Measurements from ENCODE around the gene HMGCS2.

Gene HMGCS2

DNA sequence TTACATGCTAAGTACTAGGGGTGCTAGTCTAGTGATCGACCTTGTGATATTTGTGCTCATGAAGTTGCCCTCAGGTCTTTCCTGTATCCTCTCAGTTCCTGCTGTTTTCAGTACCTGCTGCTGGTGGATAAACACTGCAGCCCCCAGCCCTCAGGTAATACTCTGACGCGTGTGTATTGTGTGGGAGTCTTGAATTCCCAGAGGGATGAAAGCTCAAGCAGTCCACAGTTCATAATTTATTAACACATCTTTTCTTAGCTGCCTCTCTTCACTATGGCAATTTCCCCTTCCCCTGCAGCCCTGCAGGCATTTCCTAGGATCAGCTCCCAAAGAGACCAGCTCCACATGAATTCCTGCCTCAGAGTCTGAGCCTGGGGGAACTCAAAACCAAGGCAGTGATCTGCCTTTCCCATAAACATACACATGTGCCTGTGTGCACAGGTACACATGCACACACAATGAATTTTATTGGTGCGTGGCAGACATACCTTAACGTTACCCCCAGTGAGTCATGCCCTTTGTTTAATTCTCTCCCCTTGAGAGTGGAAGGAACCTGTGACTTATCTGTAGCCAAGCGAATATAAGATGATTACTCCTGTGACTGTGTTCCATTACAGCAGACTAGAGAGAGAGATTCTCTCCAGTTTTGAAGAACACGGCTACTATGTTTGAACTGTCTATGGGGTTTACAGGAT lies 14.1 kb upstream of the HMGCS2 start:
- Histone ChIP-seq H3K4me3 (ENCODE audit: insufficient read length, low read depth) (no peak overlapping the region), H3K27me3 (ENCODE audit: insufficient read depth, insufficient read length) (no peaks in the 10 kb centered on the region), H3K4me1 (ENCODE audit: insufficient read depth, insufficient read length) (no peaks in the 10 kb centered on the region), H3K36me3 (ENCODE audit: insufficient read depth, insufficient read length, low read length) (no peaks in the 10 kb centered on the region), H3K9ac (ENCODE audit: insufficient read length, low read depth) (no peak overlapping the region), H3K9me3 (ENCODE audit: insufficient read depth, low read length) (0 out of 2 replicates have a peak, but pooled peaks cover 3% of the 10 kb centered on the region)
- no peak for TF ChIP-seq SUZ12 (IDR thresholded peaks at IDR 0.05; ENCODE audit: extremely low read depth, insufficient read depth, insufficient read length)
- TF ChIP-seq ZNF274 (IDR thresholded peaks at IDR 0.05; ENCODE audit: low read depth, low read length) = no peak
- no peak for TF ChIP-seq YY1 (IDR thresholded peaks at IDR 0.05; ENCODE audit: insufficient read depth, insufficient read length)
- no peak for DNase-seq (ENCODE audit: low read depth, low spot score)

DNA sequence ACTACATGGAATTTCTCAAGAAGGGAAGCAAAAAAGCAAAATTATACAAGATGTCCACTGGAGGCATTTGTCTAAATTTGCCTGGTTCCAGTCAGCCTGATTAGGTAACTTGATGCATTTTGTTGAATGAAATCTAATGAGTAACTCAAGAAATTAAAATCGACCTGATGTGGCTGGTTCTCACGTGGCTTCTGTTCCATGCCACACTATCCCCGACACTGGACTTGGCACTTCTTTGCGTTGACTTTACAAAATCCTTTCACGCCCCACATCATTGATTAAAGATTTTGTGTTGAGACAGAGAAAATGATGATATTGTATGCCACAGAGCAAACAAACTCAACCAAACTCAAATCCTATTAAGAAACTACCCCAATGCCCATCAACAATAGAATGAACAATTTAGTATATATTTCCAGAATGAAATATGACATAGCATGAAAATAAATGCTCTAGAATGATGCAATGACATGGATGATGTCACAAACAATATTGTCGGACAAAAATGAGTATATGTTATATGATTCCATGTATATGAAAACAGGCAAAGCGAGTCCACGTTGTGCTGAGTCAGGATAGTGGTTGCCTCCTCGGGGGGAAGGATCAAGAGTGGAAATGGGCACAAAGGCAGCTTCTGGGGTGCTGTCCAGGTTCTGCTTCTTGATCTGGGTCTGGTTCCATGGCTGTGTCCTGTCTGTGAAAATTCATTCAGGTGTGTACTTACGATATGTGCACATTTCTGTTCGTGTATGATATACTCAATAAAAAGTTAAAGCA lies 12.9 kb upstream of the HMGCS2 start:
- H3K4me3 ChIP-seq (ENCODE audit: insufficient read length, low read depth) = no peak overlapping the region
- H3K27me3 ChIP-seq (ENCODE audit: insufficient read depth, insufficient read length) = no peaks in the 10 kb centered on the region
- no peaks in the 10 kb centered on the region for H3K4me1 ChIP-seq (ENCODE audit: insufficient read depth, insufficient read length)
- H3K9ac ChIP-seq (ENCODE audit: insufficient read length, low read depth) = no peak overlapping the region
- no peak for DNase-seq (ENCODE audit: low read depth, low spot score)
- no peaks in the 10 kb centered on the region for H3K36me3 ChIP-seq (ENCODE audit: insufficient read depth, insufficient read length, low read length)
- 0 out of 2 replicates have a peak, but pooled peaks cover under 1% of the 10 kb centered on the region for H3K9me3 ChIP-seq (ENCODE audit: insufficient read depth, low read length)
- TF ChIP-seq ZNF274 (IDR thresholded peaks at IDR 0.05; ENCODE audit: low read depth, low read length) = no peak
- no peak for TF ChIP-seq YY1 (IDR thresholded peaks at IDR 0.05; ENCODE audit: insufficient read depth, insufficient read length)
- TF ChIP-seq SUZ12 (IDR thresholded peaks at IDR 0.05; ENCODE audit: extremely low read depth, insufficient read depth, insufficient read length) = no peak

DNA sequence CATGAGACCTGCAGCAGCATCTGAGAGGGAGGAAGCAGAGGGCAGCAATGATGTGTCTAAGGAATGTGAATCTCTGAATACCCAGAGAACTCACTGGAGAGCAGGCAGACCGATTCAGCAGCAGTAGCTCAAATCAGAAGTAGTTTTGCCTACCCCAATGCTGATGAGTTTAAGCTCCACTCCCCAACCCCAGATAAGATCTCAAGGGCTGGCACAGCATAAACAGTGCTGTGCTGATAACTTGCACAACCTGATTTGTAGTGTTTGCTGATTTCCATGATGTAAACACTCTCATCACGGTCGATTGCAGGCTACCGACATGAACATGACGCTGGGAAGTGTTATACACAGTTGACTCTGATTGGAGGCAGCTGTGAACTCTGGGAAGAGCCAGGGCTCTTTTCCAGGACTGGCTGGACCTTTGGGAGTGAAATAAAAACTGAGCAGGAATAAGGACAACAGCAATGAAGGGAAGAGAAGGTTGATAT lies 11.2 kb upstream of the HMGCS2 start:
- H3K4me1 ChIP-seq (ENCODE audit: insufficient read depth, insufficient read length) = no peaks in the 10 kb centered on the region

DNA sequence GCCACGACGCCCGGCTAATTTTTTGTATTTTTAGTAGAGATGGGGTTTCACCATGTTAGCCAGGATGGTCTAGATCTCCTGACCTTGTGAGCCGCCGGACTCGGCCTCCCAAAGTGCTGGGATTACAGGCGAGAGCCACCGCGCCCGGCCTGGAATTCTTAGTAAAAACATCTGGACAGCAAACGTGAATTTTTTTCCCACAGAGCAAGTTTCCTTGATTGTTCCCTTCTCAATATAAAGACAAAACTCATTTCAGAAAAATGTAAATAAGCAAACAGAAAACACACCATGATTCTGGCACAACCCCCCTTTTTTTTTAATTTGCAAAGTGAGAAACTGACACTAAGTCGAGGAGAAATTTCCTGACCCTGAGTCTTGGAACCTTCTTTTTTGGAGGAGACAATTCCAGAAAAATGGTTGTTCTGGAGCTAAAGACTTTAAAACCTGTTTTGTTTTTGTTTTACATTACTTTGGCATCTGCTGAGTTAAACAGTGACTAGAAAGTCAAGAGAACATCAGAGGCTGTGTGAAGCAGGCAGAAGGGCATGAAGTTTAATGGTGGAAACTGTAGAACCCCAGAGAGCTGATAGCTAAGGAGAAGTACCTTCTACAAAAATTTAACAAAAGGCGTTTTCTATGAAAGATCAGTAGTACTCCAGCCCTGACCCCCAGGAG lies 10.3 kb upstream of the HMGCS2 start:
- no peak for DNase-seq (ENCODE audit: low read depth, low spot score)
- Histone ChIP-seq H3K4me1 (ENCODE audit: insufficient read depth, insufficient read length) (no peaks in the 10 kb centered on the region), H3K4me3 (ENCODE audit: insufficient read length, low read depth) (no peak overlapping the region), H3K9ac (ENCODE audit: insufficient read length, low read depth) (no peak overlapping the region), H3K9me3 (ENCODE audit: insufficient read depth, low read length) (no peaks in the 10 kb centered on the region), H3K36me3 (ENCODE audit: insufficient read depth, insufficient read length, low read length) (no peaks in the 10 kb centered on the region), H3K27me3 (ENCODE audit: insufficient read depth, insufficient read length) (no peaks in the 10 kb centered on the region)
- TF ChIP-seq ZNF274 (IDR thresholded peaks at IDR 0.05; ENCODE audit: low read depth, low read length) = no peak
- TF ChIP-seq SUZ12 (IDR thresholded peaks at IDR 0.05; ENCODE audit: extremely low read depth, insufficient read depth, insufficient read length) = no peak
- no peak for TF ChIP-seq YY1 (IDR thresholded peaks at IDR 0.05; ENCODE audit: insufficient read depth, insufficient read length)

More for the DNA sequence above, 11.2 kb upstream of the HMGCS2 start:
- no peak for DNase-seq (ENCODE audit: low read depth, low spot score)
- no peak overlapping the region for H3K9ac ChIP-seq (ENCODE audit: insufficient read length, low read depth)
- H3K9me3 ChIP-seq (ENCODE audit: insufficient read depth, low read length) = no peaks in the 10 kb centered on the region
- H3K36me3 ChIP-seq (ENCODE audit: insufficient read depth, insufficient read length, low read length) = no peaks in the 10 kb centered on the region
- no peak overlapping the region for H3K4me3 ChIP-seq (ENCODE audit: insufficient read length, low read depth)
- no peaks in the 10 kb centered on the region for H3K27me3 ChIP-seq (ENCODE audit: insufficient read depth, insufficient read length)
- no peak for TF ChIP-seq ZNF274 (IDR thresholded peaks at IDR 0.05; ENCODE audit: low read depth, low read length)
- no peak for TF ChIP-seq YY1 (IDR thresholded peaks at IDR 0.05; ENCODE audit: insufficient read depth, insufficient read length)
- no peak for TF ChIP-seq SUZ12 (IDR thresholded peaks at IDR 0.05; ENCODE audit: extremely low read depth, insufficient read depth, insufficient read length)

DNA sequence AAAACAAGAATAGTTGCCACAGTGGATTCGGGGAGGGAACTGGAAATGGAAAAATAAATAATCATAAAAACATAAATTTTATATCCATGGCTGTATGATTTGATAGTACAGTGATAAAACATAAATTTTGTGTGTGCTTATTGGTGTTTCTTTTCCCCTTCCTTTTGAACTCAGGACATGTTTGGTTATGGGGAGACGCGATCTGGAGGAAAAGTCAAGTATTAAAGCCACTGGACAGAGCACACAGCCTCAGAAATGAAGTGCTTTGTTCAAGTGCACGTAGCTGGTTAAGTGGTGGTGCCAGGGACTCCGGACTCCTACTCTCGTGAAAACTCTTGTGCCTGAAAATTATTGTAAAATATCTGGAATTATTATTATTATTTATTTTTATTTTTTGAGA lies 9.7 kb upstream of the HMGCS2 start:
- no peak for DNase-seq (ENCODE audit: low read depth, low spot score)
- no peaks in the 10 kb centered on the region for H3K27me3 ChIP-seq (ENCODE audit: insufficient read depth, insufficient read length)
- H3K9ac ChIP-seq (ENCODE audit: insufficient read length, low read depth) = no peak overlapping the region
- H3K36me3 ChIP-seq (ENCODE audit: insufficient read depth, insufficient read length, low read length) = no peaks in the 10 kb centered on the region
- H3K4me3 ChIP-seq (ENCODE audit: insufficient read length, low read depth) = no peak overlapping the region
- TF ChIP-seq SUZ12 (IDR thresholded peaks at IDR 0.05; ENCODE audit: extremely low read depth, insufficient read depth, insufficient read length) (no peak), ZNF274 (IDR thresholded peaks at IDR 0.05; ENCODE audit: low read depth, low read length) (no peak), YY1 (IDR thresholded peaks at IDR 0.05; ENCODE audit: insufficient read depth, insufficient read length) (no peak)
- H3K4me1 ChIP-seq (ENCODE audit: insufficient read depth, insufficient read length) = no peaks in the 10 kb centered on the region
- H3K9me3 ChIP-seq (ENCODE audit: insufficient read depth, low read length) = no peaks in the 10 kb centered on the region

DNA sequence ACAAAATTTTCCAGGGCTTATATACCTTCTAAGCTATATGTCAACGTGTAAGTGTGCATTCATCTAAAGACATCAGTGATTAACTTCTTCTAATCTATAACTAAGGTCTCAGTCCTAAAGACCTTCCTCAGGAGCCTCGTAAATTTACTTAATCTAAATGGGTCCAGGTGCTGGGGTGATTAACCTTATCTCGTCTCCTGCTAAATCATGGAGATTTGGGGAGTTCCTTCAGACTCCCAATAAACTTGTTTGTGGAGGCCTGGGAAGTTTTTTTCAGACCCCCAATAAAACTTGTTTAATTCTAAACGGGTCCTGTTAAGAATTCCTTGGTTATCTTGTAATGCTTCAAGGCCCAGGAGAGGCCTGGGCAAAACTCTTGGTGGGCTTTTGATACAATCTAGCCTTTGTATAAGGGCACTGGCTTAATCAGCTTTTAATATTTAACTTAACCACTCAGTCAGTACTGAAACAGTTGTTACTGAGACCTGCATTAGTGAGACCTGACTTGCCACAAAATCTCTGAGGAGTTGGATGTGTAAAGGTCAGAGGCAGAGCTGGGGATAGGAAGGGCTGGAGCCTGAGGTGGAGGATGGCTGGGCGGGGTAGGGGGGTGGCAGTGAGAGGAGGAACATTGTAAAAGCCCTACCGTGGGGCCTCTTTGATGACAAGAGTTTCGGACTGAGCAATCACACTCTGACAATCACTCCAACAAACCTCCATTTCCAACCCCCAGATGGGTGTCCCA lies 6.2 kb upstream of the HMGCS2 start:
- Histone ChIP-seq H3K27me3 (ENCODE audit: insufficient read depth, insufficient read length) (no peaks in the 10 kb centered on the region), H3K36me3 (ENCODE audit: insufficient read depth, insufficient read length, low read length) (no peaks in the 10 kb centered on the region), H3K9me3 (ENCODE audit: insufficient read depth, low read length) (no peaks in the 10 kb centered on the region), H3K4me3 (ENCODE audit: insufficient read length, low read depth) (no peak overlapping the region), H3K4me1 (ENCODE audit: insufficient read depth, insufficient read length) (no peaks in the 10 kb centered on the region), H3K9ac (ENCODE audit: insufficient read length, low read depth) (no peak overlapping the region)
- no peak for TF ChIP-seq SUZ12 (IDR thresholded peaks at IDR 0.05; ENCODE audit: extremely low read depth, insufficient read depth, insufficient read length)
- TF ChIP-seq ZNF274 (IDR thresholded peaks at IDR 0.05; ENCODE audit: low read depth, low read length) = no peak
- TF ChIP-seq YY1 (IDR thresholded peaks at IDR 0.05; ENCODE audit: insufficient read depth, insufficient read length) = no peak
- DNase-seq (ENCODE audit: low read depth, low spot score) = no peak
